HG02759 (cell line): ENCODE measurements around the gene MTMR4.
A peak's percentile ranks its signal among the peaks of the same experiment; 100 is the strongest.
"Not testable (repeated sequence)": the region's sequence is repeated elsewhere in the genome, so short reads cannot be mapped to it uniquely, and the experiment has no call there.

Source experiments
- ATAC-seq: cut with Tn5 transposase; IDR thresholded peaks from one replicate; pipeline ENCODE4 v1.9.1; 2021; ENCODE audit warnings: mild to moderate bottlenecking, moderate library complexity; ENCODE audit not compliant: unreplicated experiment

The MTMR4 gene

GRCh38 chr17:58513965-58514769 is at the start of gene MTMR4:
Gene MTMR4, minus strand, starts transcription at chr17:58514638. Its CDS starts 231 bp downstream, at chr17:58514407.
- no peak for ATAC-seq

- ATAC-seq: no peak
These were observed 46.1 kb upstream of the MTMR4 start for GRCh38 chr17:58560511-58560910.

DNA sequence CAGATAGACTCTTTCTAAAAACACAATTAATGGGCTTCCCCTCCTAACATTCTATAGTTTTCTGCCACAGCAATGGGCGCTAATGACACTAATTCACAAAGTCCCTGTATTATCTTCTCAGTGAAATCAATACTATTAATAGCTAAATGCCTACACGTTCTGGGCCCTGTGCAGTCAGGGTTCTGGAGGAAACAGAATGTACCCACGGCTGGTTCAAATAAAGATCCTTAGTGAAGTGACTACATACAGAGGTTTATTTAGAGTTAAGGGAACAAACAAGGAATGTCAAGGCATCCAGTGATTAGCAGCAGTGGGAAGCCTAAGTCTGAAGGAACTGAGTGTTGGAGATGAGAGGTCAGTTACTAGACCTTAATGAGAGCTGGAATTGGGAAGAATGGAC is 43.5 kb upstream of the MTMR4 start:
- ATAC-seq: no peak

- no peak for ATAC-seq
These were observed 42.4 kb upstream of the MTMR4 start for GRCh38 chr17:58556833-58557250.

GRCh38 chr17:58555109-58555508 is 40.7 kb upstream of the MTMR4 start:
- not testable (repeated sequence) for ATAC-seq

DNA sequence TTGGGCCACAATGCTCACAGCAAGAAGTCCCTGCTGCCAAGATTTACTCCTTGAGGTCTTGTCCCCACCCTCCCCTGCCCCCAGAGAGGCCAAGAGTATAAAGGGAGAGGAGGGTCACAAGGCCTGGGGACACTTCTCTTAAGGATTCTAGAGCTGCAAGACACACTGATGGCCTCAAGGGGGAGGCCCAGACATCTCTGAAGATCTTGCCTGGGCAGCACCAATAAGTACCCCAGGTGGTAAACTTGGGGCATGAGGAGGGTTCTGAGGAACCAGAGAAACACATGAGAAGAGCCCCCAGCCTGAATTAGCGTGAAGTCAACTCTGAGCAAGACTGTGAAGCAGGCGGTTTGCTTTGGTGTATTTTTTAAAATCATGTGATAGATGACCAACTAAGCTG is 26.8 kb upstream of the MTMR4 start:
- ATAC-seq: no peak

- ATAC-seq: no peak
These were observed 25.3 kb upstream of the MTMR4 start for GRCh38 chr17:58539698-58540097.

DNA sequence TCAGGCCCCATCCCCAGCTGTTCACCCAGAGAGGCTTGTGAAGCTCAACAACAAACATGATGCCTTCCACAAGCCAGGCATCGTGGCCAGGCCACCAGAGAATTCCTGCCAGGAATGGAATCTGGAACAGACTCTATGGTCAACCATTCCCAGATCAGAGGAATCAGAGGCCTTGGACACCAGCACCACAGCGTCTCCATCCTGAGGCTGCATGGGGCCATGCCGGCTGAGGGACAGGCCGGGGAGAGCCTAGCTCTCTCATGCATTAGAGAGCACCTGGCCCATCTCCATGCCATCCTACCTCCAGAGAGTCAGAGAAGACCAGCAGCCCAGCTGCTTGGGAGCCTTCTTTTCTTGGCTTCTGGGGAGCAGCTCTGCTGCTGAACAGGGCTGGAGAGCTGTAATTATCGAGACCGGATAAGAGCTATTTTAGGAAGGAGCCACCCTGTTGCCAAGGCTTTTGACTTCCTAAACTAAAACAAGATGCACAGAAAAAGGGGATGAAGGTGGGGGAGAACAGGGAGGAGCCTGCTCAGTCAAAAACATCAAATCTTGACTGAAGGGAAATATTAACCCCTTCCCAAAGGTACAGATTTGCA is 24.5 kb upstream of the MTMR4 start:
- no peak for ATAC-seq

GRCh38 chr17:58537266-58537665 is 22.8 kb upstream of the MTMR4 start:
- no peak for ATAC-seq

DNA sequence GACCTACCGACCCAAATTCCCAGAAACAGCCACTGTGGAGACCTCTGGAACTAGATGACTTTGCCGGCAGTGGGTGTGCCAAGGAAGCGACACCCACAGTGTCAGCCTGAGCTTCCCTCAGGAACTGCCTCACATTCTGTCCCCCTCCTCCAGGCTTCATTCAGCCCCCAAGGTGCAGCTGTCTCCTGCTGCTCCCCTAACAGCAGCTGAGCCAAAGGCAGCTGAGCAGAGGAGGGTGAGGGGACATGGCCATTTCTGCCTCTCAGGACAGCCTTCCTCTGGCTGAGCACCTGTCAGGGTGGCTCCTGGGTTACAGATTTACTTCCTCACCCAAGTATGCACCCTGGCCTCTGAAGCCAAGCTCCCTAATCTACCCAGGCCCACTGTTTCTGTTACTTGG is 22.1 kb upstream of the MTMR4 start:
- no peak for ATAC-seq

- ATAC-seq: no peak
These were observed 21.0 kb upstream of the MTMR4 start for GRCh38 chr17:58535431-58535830.

- no peak for ATAC-seq
These were observed 20.5 kb upstream of the MTMR4 start for GRCh38 chr17:58534901-58535421.

GRCh38 chr17:58534331-58534730 is 19.9 kb upstream of the MTMR4 start:
- no peak for ATAC-seq

DNA sequence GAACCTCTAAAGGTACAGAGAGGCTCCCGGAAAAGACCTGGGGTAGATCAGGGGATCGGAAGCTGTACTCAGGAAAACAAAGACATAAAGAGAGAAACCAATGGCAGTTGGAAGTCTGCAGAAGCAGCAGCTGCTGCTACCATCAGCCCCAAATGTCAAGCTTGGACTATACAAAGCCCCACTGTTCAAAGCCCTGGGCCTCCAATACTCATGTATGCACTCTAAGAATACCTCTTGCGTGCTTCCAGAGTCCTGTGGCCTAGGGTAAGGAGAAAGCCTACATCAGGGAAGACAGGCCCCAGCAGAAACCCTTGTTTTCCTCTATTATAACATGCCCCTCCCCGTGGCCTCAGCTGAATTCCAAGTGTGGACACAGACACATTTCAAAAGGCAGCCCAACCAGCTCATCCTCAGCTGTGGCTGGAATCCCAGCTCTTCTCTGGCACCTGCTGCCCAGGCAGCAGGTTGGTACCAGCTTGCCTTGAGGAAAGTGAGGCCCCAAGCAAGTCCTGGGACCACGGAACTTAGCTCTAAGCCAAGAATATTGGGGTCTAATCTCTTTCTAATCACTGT is 19.3 kb upstream of the MTMR4 start:
- no peak for ATAC-seq

DNA sequence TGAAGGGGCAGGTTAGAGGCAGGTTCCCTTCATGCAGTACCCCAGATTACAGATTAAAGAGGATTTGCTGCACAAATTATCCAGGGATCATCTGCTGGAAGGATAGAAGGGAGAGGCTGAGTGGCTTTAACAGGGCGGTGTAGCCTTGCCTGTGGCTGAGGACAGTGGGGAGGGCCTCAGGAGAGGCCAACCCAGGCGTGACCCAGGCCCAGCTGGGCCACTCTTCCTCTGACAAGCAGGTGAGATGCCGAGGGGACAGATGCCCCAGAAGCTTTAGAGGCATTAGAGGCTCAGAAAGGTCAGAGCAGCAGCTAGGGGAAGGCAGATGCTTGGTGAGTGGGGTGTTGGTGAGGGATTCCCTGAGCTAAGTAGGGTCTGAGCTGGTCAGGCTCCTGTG is 18.1 kb upstream of the MTMR4 start:
- ATAC-seq: no peak

- ATAC-seq: peak; percentile 77
These were observed 17.5 kb upstream of the MTMR4 start for GRCh38 chr17:58531661-58532554.

DNA sequence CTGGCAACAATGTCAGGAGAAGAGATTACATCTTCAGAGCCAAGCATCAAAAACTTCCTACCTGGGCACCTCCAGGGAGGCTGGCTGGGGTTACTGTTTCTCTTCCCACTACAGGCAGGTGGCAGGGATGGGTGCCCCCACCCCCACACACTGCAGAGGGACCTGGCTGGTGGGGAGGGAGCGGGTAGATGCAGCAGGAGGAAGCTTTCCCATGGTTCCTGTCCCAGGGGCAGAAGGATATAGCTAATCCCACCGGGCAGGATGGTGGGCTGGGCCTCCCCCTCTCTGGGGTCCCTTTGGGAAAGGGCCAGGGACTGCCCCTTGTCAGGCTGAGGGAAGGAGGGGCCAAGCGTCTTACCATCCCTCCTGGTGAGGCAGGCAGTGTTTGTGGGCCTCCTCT is 16.7 kb upstream of the MTMR4 start:
- no peak for ATAC-seq

GRCh38 chr17:58530655-58531054 is 16.2 kb upstream of the MTMR4 start:
- ATAC-seq: no peak

DNA sequence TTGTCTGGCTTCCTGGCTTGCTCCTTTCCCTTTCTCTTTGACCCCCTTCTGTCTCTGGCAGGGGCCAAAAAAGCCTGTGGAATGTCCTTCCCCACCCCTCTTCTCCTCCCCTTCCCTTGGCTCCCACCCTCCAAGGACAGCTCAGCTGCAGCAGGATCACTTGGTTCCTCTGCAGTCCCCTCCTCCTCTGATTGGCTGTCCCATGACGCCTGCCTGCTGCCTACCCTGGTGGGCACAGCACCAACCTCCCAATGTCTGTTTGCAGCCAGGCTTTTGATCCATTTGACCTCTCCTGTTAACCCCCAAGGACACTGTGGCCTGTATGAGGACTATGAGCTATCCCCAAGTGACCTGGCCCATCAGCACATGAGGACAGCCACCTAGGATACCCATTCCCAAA is 14.8 kb upstream of the MTMR4 start:
- ATAC-seq: no peak

DNA sequence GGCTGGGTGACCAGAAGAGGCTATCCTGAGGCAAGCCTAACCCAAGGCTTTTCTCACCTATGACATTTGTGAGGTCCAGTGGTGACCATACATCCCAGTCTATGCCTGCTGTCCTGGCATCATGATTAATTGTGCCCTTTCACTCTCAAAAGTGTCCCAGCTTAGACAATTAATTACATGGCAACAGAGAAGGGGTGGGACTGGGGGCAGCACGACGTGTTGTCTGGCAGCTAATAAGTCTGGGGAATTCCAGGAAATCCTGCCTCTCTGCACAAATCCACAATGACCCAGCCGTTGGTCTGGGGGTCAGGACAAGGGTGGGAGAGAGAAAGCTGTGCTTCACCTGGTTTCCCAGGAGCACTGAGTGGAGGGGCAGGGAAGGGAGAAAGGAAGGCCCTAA is 14.0 kb upstream of the MTMR4 start:
- ATAC-seq: no peak

DNA sequence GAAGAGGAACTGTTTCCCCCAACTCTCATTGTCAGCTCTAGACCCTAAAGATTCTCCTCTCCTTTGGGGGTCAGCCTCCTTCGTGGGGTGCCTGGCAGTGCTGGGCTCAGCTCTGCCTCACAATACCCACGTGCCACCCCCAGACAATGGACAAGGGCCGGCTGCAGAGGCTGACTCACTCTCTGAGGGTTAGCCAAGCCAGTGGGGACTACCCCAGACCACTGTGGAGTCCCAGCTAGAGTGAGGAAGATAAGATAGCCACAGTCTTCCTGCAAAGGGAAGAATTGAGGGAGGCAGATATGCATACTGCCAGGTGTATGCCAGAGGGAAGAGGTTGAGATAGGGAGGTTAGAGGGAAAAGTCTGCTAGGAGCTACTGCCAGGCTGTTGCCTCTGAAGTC is 13.5 kb upstream of the MTMR4 start:
- no peak for ATAC-seq
